GM23338 (cell line): ENCODE results near the gene RIN3. TPM values are rescaled to one million over a fixed set of nuclear protein-coding genes. Genes with fewer than 3 reads are reported as not detected.
"Not testable (repeated sequence)": the region's sequence is repeated elsewhere in the genome, so short reads cannot be mapped to it uniquely, and the experiment has no call there.

ENCODE experiments used
- ATAC-seq: fragments of 200-7000 bp; cut with Tn5 transposase; 3 replicates; pipeline ENCODE4 v1.9.1; 2020
- DNase-seq: peaks from one replicate; pipeline ENCODE4 v3.0.0-alpha.2; 2015; ENCODE audit warnings: low spot score
- H2AFZ ChIP-seq: fragments of 200-600 bp; sonication (generic); 2 replicates; pipeline ENCODE4 v1.8.0; 2016; ENCODE audit warnings: antibody characterized with exemption, mild to moderate bottlenecking, moderate library complexity
- H3F3A ChIP-seq: fragments of 200-600 bp; sonication (generic); replicated peaks from 2 replicates; pipeline ENCODE4 v1.8.0; 2017; ENCODE audit warnings: antibody characterized with exemption, mixed run types, low read depth
- H3K27ac ChIP-seq: fragments of 200-600 bp; sonication (generic); 2 replicates; pipeline ENCODE4 v1.6.1; 2016; ENCODE audit warnings: low read depth
- H3K27me3 ChIP-seq: fragments of 200-600 bp; sonication (generic); 2 replicates; pipeline ENCODE4 v1.8.0; 2016; ENCODE audit warnings: mild to moderate bottlenecking, mixed run types, moderate library complexity; ENCODE audit not compliant: insufficient read depth
- H3K36me3 ChIP-seq: fragments of 200-600 bp; sonication (generic); 2 replicates; pipeline ENCODE4 v1.8.0; 2016; ENCODE audit warnings: mild to moderate bottlenecking; ENCODE audit not compliant: insufficient read depth
- H3K4me1 ChIP-seq: fragments of 200-600 bp; sonication (generic); 2 replicates; pipeline ENCODE4 v1.8.0; 2016; ENCODE audit warnings: mild to moderate bottlenecking, moderate library complexity; ENCODE audit not compliant: insufficient read depth
- H3K4me2 ChIP-seq: fragments of 200-600 bp; sonication (generic); 2 replicates; pipeline ENCODE4 v1.7.1; 2017; ENCODE audit warnings: mixed run types
- H3K4me3 ChIP-seq: fragments of 200-600 bp; sonication (generic); 2 replicates; pipeline ENCODE4 v1.6.1; 2016; ENCODE audit warnings: mixed run types
- H3K79me2 ChIP-seq: fragments of 200-600 bp; sonication (generic); replicated peaks from 2 replicates; pipeline ENCODE4 v1.8.0; 2017; ENCODE audit warnings: mild to moderate bottlenecking; ENCODE audit not compliant: insufficient read depth
- H3K9me2 ChIP-seq: fragments of 200-600 bp; sonication (generic); 2 replicates; pipeline ENCODE4 v1.8.0; 2017; ENCODE audit not compliant: insufficient read depth
- H4K20me1 ChIP-seq: fragments of 200-600 bp; sonication (generic); replicated peaks from 2 replicates; pipeline ENCODE4 v1.8.0; 2017; ENCODE audit warnings: mild to moderate bottlenecking; ENCODE audit not compliant: insufficient read depth
- H3K27ac Mint-ChIP-seq: 2 replicates; pipeline ENCODE4 v1.8.0; 2020; ENCODE audit warnings: inconsistent platforms, mild to moderate bottlenecking, moderate library complexity, mixed read lengths
- H3K27me3 Mint-ChIP-seq: 3 replicates; pipeline ENCODE4 v1.8.0; 2022; ENCODE audit warnings: low read depth, mild to moderate bottlenecking, moderate library complexity, mixed read lengths, inconsistent platforms; ENCODE audit not compliant: insufficient read depth, poor library complexity
- H3K36me3 Mint-ChIP-seq: 3 replicates; pipeline ENCODE4 v1.8.0; 2021; ENCODE audit warnings: low read depth, mild to moderate bottlenecking, inconsistent platforms, moderate library complexity, mixed read lengths
- H3K4me1 Mint-ChIP-seq: 3 replicates; pipeline ENCODE4 v1.8.0; 2020; ENCODE audit warnings: mild to moderate bottlenecking, inconsistent platforms, mixed read lengths
- H3K4me3 Mint-ChIP-seq: 3 replicates; pipeline ENCODE4 v1.8.0; 2021; ENCODE audit warnings: moderate library complexity, mild to moderate bottlenecking, inconsistent platforms, mixed read lengths
- H3K9me3 Mint-ChIP-seq: 3 replicates; pipeline ENCODE4 v1.8.0; 2020; ENCODE audit warnings: moderate library complexity, mild to moderate bottlenecking, inconsistent platforms, mixed read lengths
- CREB1 ChIP-seq: fragments of 250-450 bp; sonication (Bioruptor Pico); IDR thresholded peaks from 2 replicates; pipeline ENCODE4 v1.5.0; 2020; ENCODE audit warnings: low read depth, mild to moderate bottlenecking, moderate library complexity
- EZH2 ChIP-seq: fragments of 200-600 bp; sonication (generic); IDR thresholded peaks from one replicate; pipeline ENCODE4 v1.8.0; 2017; ENCODE audit warnings: antibody characterized with exemption, mild to moderate bottlenecking, low read depth; ENCODE audit not compliant: unreplicated experiment
- EZH2phosphoT487 ChIP-seq: fragments of 200-600 bp; sonication (generic); IDR thresholded peaks from one replicate; pipeline ENCODE4 v1.8.1; 2018; ENCODE audit warnings: antibody characterized with exemption; ENCODE audit not compliant: unreplicated experiment
- POLR2AphosphoS5 ChIP-seq: IDR thresholded peaks from 2 replicates; pipeline ENCODE4 v1.6.1; 2016; ENCODE audit warnings: antibody characterized with exemption, low read depth
- ZNF462 ChIP-seq: fragments of 250-450 bp; sonication (Bioruptor Pico); IDR thresholded peaks from 2 replicates; pipeline ENCODE4 v1.5.0; 2020; ENCODE audit warnings: mild to moderate bottlenecking, moderate library complexity
- polyA plus RNA-seq: library from polyadenylated mRNA; unstranded; fragments of >200 nt; fragmentation: Nextera tagmentation; extraction: Ambion mirVana; gene quantifications from 2 replicates; pipeline ENCODE4 v1.2.1, GENCODE V29; 2016
- total RNA-seq: library from RNA; depleted of rRNA; stranded (reverse); fragments of >200 nt; shearing (Covaris generic); gene quantifications from 2 replicates; pipeline ENCODE4 v1.2.3, GENCODE V29; 2014

Gene RIN3
- total and polyA plus RNA-seq, 2 experiments from 2014 or later, result 0.97 to 1.5 TPM

- TF ChIP-seq ZNF462 (CRISPR knock-in tag) (no peak), EZH2 (no peak), EZH2phosphoT487 (no peak), CREB1 (CRISPR knock-in tag) (no peak), POLR2AphosphoS5 (no peak)
These were observed 165.7 kb downstream of the RIN3 start (continued) for GRCh38 chr14:92679246-92679645.

- not testable (repeated sequence) for DNase-seq, H2AFZ ChIP-seq, H3K36me3 ChIP-seq, H3K9me3 Mint-ChIP-seq, H3K4me3 Mint-ChIP-seq, H3K27me3 ChIP-seq, H3K27me3 Mint-ChIP-seq, H3K4me2 ChIP-seq, H3K36me3 Mint-ChIP-seq, H3K9me2 ChIP-seq, ATAC-seq, H3K27ac Mint-ChIP-seq, H3F3A ChIP-seq, H3K27ac ChIP-seq, H3K79me2 ChIP-seq, H3K4me3 ChIP-seq, H3K4me1 Mint-ChIP-seq, H4K20me1 ChIP-seq, H3K4me1 ChIP-seq
These were observed 166.7 kb downstream of the RIN3 start for GRCh38 chr14:92680330-92680729.
